HG03139 (cell line): ENCODE measurements around the gene NAV1.

Source experiments
- ATAC-seq: cut with Tn5 transposase; IDR thresholded peaks from one replicate; pipeline ENCODE4 v1.9.1; 2021; ENCODE audit not compliant: unreplicated experiment

The NAV1 gene

GRCh38 chr1:201525193-201525778, 13.6 kb upstream of the NAV1 start:
- ATAC-seq = no peak

- ATAC-seq = no peak
These were observed 11.0 kb upstream of the NAV1 start for GRCh38 chr1:201527879-201528278.

GRCh38 chr1:201528631-201529252, 10.2 kb upstream of the NAV1 start:
- ATAC-seq = no peak

- ATAC-seq = no peak
These were observed 8.0 kb upstream of the NAV1 start for GRCh38 chr1:201530741-201531531.

GRCh38 chr1:201531551-201532425, 7.1 kb upstream of the NAV1 start:
- ATAC-seq = no peak

GRCh38 chr1:201533836-201534235, 5.1 kb upstream of the NAV1 start:
- no peak for ATAC-seq

GRCh38 chr1:201535046-201535918, 3.6 kb upstream of the NAV1 start:
- ATAC-seq = no peak

- no peak for ATAC-seq
These were observed 3.0 kb upstream of the NAV1 start for GRCh38 chr1:201535919-201536245.

GRCh38 chr1:201536558-201536957, 2.4 kb upstream of the NAV1 start:
- no peak for ATAC-seq

GRCh38 chr1:201537028-201537427, 1.9 kb upstream of the NAV1 start:
- ATAC-seq = no peak

GRCh38 chr1:201537467-201537866, 1.5 kb upstream of the NAV1 start:
- ATAC-seq = no peak

- no peak for ATAC-seq
These were observed 876 bp upstream of the NAV1 start for GRCh38 chr1:201537891-201538611.

- no peak for ATAC-seq
These were observed 869 bp downstream of the NAV1 start for GRCh38 chr1:201539561-201540431.

GRCh38 chr1:201540846-201541735, 2.2 kb downstream of the NAV1 start:
- no peak for ATAC-seq

GRCh38 chr1:201542309-201543035, 3.5 kb downstream of the NAV1 start:
- ATAC-seq = no peak

- no peak for ATAC-seq
These were observed 5.1 kb downstream of the NAV1 start for GRCh38 chr1:201543871-201544642.
